ENCODE measurements around the gene FAM216A. TPM values are rescaled to one million over a fixed set of nuclear protein-coding genes. Genes with fewer than 3 reads are reported as not detected.
A peak's percentile ranks its signal among the peaks of the same experiment; 100 is the strongest.

The FAM216A gene
- total and polyA plus RNA-seq, 9 of the 15 experiments (the other 6 are each of a cell fraction or from before 2014, with no cell fraction given): 17.2 to 96.9 (median 48.5) TPM

GRCh38 chr12:110449799-110450497 lies 18.7 kb upstream of the FAM216A start, which contains the start of gene ARPC3 (continued):
- TF ChIP-seq, protein P1, sequence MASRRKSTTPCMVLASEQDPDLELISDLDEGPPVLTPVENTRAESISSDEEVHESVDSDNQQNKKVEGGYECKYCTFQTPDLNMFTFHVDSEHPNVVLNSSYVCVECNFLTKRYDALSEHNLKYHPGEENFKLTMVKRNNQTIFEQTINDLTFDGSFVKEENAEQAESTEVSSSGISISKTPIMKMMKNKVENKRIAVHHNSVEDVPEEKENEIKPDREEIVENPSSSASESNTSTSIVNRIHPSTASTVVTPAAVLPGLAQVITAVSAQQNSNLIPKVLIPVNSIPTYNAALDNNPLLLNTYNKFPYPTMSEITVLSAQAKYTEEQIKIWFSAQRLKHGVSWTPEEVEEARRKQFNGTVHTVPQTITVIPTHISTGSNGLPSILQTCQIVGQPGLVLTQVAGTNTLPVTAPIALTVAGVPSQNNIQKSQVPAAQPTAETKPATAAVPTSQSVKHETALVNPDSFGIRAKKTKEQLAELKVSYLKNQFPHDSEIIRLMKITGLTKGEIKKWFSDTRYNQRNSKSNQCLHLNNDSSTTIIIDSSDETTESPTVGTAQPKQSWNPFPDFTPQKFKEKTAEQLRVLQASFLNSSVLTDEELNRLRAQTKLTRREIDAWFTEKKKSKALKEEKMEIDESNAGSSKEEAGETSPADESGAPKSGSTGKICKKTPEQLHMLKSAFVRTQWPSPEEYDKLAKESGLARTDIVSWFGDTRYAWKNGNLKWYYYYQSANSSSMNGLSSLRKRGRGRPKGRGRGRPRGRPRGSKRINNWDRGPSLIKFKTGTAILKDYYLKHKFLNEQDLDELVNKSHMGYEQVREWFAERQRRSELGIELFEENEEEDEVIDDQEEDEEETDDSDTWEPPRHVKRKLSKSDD (conservative IDR thresholded peaks at IDR 0.05; ENCODE audit: low read length): 0 out of 2 replicates have a peak, but pooled peaks have one; percentile 53
- TF ChIP-seq MEF2A (IDR thresholded peaks at IDR 0.05; ENCODE audit: control insufficient read depth, low read depth, low read length) (no peak), DPF2 (IDR thresholded peaks at IDR 0.05) (0 out of 2 replicates have a peak, but pooled peaks have one; percentile 23), IFI16 (CRISPR knock-in tag; IDR thresholded peaks at IDR 0.05) (no peak), ARID2 (IDR thresholded peaks at IDR 0.05) (peak; percentile 77; the same call in 1 of the 2 replicates), NR2C1 (IDR thresholded peaks at IDR 0.05) (peak; percentile 66), NR2C1 (tag; IDR thresholded peaks at IDR 0.05) (peak; percentile 56; the same call in 1 of the 2 replicates), ZEB2 (IDR thresholded peaks at IDR 0.05) (peak; percentile 49; the same call in 1 of the 2 replicates), ZNF668 (CRISPR knock-in tag; IDR thresholded peaks at IDR 0.05) (no peak), HEY1 (CRISPR knock-in tag; IDR thresholded peaks at IDR 0.05; ENCODE audit: borderline replicate concordance) (no peak), NEUROD1 (IDR thresholded peaks at IDR 0.05; ENCODE audit: borderline replicate concordance, low read depth, low read length, partially characterized antibody) (peak; percentile 63)
- TF ChIP-seq, protein P2, sequence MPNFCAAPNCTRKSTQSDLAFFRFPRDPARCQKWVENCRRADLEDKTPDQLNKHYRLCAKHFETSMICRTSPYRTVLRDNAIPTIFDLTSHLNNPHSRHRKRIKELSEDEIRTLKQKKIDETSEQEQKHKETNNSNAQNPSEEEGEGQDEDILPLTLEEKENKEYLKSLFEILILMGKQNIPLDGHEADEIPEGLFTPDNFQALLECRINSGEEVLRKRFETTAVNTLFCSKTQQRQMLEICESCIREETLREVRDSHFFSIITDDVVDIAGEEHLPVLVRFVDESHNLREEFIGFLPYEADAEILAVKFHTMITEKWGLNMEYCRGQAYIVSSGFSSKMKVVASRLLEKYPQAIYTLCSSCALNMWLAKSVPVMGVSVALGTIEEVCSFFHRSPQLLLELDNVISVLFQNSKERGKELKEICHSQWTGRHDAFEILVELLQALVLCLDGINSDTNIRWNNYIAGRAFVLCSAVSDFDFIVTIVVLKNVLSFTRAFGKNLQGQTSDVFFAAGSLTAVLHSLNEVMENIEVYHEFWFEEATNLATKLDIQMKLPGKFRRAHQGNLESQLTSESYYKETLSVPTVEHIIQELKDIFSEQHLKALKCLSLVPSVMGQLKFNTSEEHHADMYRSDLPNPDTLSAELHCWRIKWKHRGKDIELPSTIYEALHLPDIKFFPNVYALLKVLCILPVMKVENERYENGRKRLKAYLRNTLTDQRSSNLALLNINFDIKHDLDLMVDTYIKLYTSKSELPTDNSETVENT (CRISPR knock-in tag; IDR thresholded peaks at IDR 0.05): no peak
- TF ChIP-seq, protein P3, sequence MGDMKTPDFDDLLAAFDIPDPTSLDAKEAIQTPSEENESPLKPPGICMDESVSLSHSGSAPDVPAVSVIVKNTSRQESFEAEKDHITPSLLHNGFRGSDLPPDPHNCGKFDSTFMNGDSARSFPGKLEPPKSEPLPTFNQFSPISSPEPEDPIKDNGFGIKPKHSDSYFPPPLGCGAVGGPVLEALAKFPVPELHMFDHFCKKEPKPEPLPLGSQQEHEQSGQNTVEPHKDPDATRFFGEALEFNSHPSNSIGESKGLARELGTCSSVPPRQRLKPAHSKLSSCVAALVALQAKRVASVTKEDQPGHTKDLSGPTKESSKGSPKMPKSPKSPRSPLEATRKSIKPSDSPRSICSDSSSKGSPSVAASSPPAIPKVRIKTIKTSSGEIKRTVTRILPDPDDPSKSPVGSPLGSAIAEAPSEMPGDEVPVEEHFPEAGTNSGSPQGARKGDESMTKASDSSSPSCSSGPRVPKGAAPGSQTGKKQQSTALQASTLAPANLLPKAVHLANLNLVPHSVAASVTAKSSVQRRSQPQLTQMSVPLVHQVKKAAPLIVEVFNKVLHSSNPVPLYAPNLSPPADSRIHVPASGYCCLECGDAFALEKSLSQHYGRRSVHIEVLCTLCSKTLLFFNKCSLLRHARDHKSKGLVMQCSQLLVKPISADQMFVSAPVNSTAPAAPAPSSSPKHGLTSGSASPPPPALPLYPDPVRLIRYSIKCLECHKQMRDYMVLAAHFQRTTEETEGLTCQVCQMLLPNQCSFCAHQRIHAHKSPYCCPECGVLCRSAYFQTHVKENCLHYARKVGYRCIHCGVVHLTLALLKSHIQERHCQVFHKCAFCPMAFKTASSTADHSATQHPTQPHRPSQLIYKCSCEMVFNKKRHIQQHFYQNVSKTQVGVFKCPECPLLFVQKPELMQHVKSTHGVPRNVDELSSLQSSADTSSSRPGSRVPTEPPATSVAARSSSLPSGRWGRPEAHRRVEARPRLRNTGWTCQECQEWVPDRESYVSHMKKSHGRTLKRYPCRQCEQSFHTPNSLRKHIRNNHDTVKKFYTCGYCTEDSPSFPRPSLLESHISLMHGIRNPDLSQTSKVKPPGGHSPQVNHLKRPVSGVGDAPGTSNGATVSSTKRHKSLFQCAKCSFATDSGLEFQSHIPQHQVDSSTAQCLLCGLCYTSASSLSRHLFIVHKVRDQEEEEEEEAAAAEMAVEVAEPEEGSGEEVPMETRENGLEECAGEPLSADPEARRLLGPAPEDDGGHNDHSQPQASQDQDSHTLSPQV (IDR thresholded peaks at IDR 0.05): no peak

All from K562 (cell line).